ENCODE results near the gene SH2D3C.

DNA sequence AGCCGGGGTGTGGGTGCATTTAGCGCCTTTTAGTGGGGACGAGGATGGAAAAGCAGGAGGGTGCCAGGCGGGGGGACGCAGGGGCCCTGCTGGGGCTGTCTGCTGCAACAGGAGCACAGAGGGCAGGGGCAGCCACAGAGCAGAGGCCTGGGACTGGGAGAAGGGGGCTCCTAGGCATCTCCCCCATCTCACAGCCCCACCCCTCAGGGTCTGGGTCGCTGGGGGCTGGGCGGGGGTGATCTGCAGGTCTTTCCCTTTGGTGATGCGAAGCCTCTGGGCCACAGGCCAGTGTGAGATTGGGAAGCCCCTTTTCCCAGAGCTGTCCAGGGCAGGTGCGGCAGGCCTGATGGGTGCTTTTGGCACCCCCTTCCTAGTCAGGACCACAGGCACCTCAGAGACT lies 48.2 kb downstream of the SH2D3C start:
- TF ChIP-seq POLR2A (IDR thresholded peaks at IDR 0.05) (no peak), EP300 (IDR thresholded peaks at IDR 0.05) (no peak), POLR2AphosphoS5 (IDR thresholded peaks at IDR 0.05) (no peak)
- TF ChIP-seq, protein P1, sequence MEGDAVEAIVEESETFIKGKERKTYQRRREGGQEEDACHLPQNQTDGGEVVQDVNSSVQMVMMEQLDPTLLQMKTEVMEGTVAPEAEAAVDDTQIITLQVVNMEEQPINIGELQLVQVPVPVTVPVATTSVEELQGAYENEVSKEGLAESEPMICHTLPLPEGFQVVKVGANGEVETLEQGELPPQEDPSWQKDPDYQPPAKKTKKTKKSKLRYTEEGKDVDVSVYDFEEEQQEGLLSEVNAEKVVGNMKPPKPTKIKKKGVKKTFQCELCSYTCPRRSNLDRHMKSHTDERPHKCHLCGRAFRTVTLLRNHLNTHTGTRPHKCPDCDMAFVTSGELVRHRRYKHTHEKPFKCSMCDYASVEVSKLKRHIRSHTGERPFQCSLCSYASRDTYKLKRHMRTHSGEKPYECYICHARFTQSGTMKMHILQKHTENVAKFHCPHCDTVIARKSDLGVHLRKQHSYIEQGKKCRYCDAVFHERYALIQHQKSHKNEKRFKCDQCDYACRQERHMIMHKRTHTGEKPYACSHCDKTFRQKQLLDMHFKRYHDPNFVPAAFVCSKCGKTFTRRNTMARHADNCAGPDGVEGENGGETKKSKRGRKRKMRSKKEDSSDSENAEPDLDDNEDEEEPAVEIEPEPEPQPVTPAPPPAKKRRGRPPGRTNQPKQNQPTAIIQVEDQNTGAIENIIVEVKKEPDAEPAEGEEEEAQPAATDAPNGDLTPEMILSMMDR (IDR thresholded peaks at IDR 0.05): no peak
